H9 (cell line): ENCODE measurements around the gene NAGPA. TPM values are rescaled to one million over a fixed set of nuclear protein-coding genes. Genes with fewer than 3 reads are reported as not detected.

Experiments
- DNase-seq: peaks from one replicate; pipeline ENCODE4 v3.0.0-alpha.2; 2017
- H2AFZ ChIP-seq: one replicate; pipeline ENCODE4 v1.6.1; 2013; ENCODE audit warnings: mild to moderate bottlenecking, low read length, control low read depth, moderate library complexity
- H2AK5ac ChIP-seq: 2 replicates; pipeline ENCODE4 v1.6.1; 2013; ENCODE audit warnings: low read length, control low read depth, mixed read lengths; ENCODE audit not compliant: insufficient read length
- H2BK120ac ChIP-seq: one replicate; pipeline ENCODE4 v1.6.1; 2013; ENCODE audit warnings: low read depth, mild to moderate bottlenecking, low read length, control low read depth, inconsistent platforms; ENCODE audit not compliant: poor library complexity, severe bottlenecking
- H2BK12ac ChIP-seq: 2 replicates; pipeline ENCODE4 v1.6.1; 2013; ENCODE audit warnings: low read length, control low read depth, mixed read lengths, low read depth; ENCODE audit not compliant: insufficient read length
- H2BK15ac ChIP-seq: 2 replicates; pipeline ENCODE4 v1.6.1; 2013; ENCODE audit warnings: low read depth, low read length, control low read depth
- H2BK20ac ChIP-seq: one replicate; pipeline ENCODE4 v1.6.1; 2013; ENCODE audit warnings: low read depth, mild to moderate bottlenecking, low read length, control low read depth, inconsistent platforms; ENCODE audit not compliant: poor library complexity, severe bottlenecking
- H2BK5ac ChIP-seq: 2 replicates; pipeline ENCODE4 v1.6.1; 2013; ENCODE audit warnings: low read length, control low read depth, mixed read lengths; ENCODE audit not compliant: insufficient read length
- H3K14ac ChIP-seq: 2 replicates; pipeline ENCODE4 v1.6.1; 2013; ENCODE audit warnings: low read length, control low read depth; ENCODE audit not compliant: insufficient read depth
- H3K18ac ChIP-seq: 2 replicates; pipeline ENCODE4 v1.6.1; 2013; ENCODE audit warnings: low read depth, mild to moderate bottlenecking, mixed read lengths, low read length, control low read depth; ENCODE audit not compliant: insufficient read length
- H3K23ac ChIP-seq: 2 replicates; pipeline ENCODE4 v1.6.1; 2013; ENCODE audit warnings: low read length, control low read depth, mixed read lengths, low read depth; ENCODE audit not compliant: insufficient read length
- H3K23me2 ChIP-seq: 2 replicates; pipeline ENCODE4 v1.6.1; 2013; ENCODE audit warnings: low read depth, mild to moderate bottlenecking, mixed read lengths, low read length, control low read depth; ENCODE audit not compliant: insufficient read length, poor library complexity, severe bottlenecking
- H3K27ac ChIP-seq: 2 replicates; pipeline ENCODE4 v1.5.1; 2013; ENCODE audit warnings: low read length, control low read depth, mixed read lengths, low read depth; ENCODE audit not compliant: insufficient read length
- H3K27me3 ChIP-seq: 2 replicates; pipeline ENCODE4 v1.6.1; 2013; ENCODE audit warnings: low read length, control low read depth, inconsistent platforms; ENCODE audit not compliant: insufficient read depth
- H3K4ac ChIP-seq: 2 replicates; pipeline ENCODE4 v1.6.1; 2013; ENCODE audit warnings: low read depth, mild to moderate bottlenecking, control low read depth, inconsistent platforms, low read length, moderate library complexity
- H3K4me1 ChIP-seq: 2 replicates; pipeline ENCODE4 v1.6.1; 2013; ENCODE audit warnings: low read length, control low read depth, inconsistent platforms; ENCODE audit not compliant: insufficient read depth
- H3K4me2 ChIP-seq: 2 replicates; pipeline ENCODE4 v1.6.1; 2013; ENCODE audit warnings: low read length, control low read depth, mixed read lengths; ENCODE audit not compliant: insufficient read length, insufficient read depth
- H3K56ac ChIP-seq: 2 replicates; pipeline ENCODE4 v1.6.1; 2013; ENCODE audit warnings: low read depth, mild to moderate bottlenecking, mixed read lengths, low read length, control low read depth; ENCODE audit not compliant: insufficient read length
- H3K79me1 ChIP-seq: 2 replicates; pipeline ENCODE4 v1.6.1; 2013; ENCODE audit warnings: low read depth, mild to moderate bottlenecking, moderate library complexity, low read length, control low read depth, inconsistent platforms; ENCODE audit not compliant: insufficient read depth, poor library complexity, severe bottlenecking
- H3K79me2 ChIP-seq: 2 replicates; pipeline ENCODE4 v1.6.1; 2013; ENCODE audit warnings: low read length, control low read depth, inconsistent platforms; ENCODE audit not compliant: insufficient read depth
- H3K9ac ChIP-seq: 2 replicates; pipeline ENCODE4 v1.6.1; 2013; ENCODE audit warnings: low read length, control low read depth, mixed read lengths; ENCODE audit not compliant: insufficient read length; ENCODE audit errors: extremely low read depth
- H3K9me3 ChIP-seq: one replicate; pipeline ENCODE4 v1.6.1; 2013; ENCODE audit warnings: low read depth, low read length, inconsistent platforms; ENCODE audit not compliant: control insufficient read depth
- H3T11ph ChIP-seq: one replicate; pipeline ENCODE4 v1.6.1; 2013; ENCODE audit warnings: mild to moderate bottlenecking, low read length, control low read depth, inconsistent platforms
- H4K20me1 ChIP-seq: one replicate; pipeline ENCODE4 v1.6.1; 2013; ENCODE audit not compliant: control insufficient read depth, insufficient read length, insufficient read depth
- H4K5ac ChIP-seq: 2 replicates; pipeline ENCODE4 v1.6.1; 2013; ENCODE audit warnings: low read depth, mild to moderate bottlenecking, mixed read lengths, low read length, control low read depth; ENCODE audit not compliant: insufficient read length
- H4K8ac ChIP-seq: replicated peaks from 2 replicates; pipeline ENCODE4 v1.6.1; 2013; ENCODE audit warnings: low read length, control low read depth, mixed read lengths, low read depth; ENCODE audit not compliant: insufficient read length
- H4K91ac ChIP-seq: 2 replicates; pipeline ENCODE4 v1.6.1; 2013; ENCODE audit warnings: low read depth, mild to moderate bottlenecking, moderate library complexity, mixed read lengths, low read length, control low read depth; ENCODE audit not compliant: insufficient read length
- H3K27ac Mint-ChIP-seq, 3 experiments: 2 replicates in 2 of 3; 3 replicates in 1 of 3; pipeline ENCODE4 v1.8.0; 2020 to 2021; ENCODE audit warnings: mixed read lengths in 3 of 3, mild to moderate bottlenecking in 1 of 3, moderate library complexity in 1 of 3
- H3K27me3 Mint-ChIP-seq: 2 replicates; pipeline ENCODE4 v1.8.0; 2021; ENCODE audit warnings: low read depth, mild to moderate bottlenecking, moderate library complexity, mixed read lengths
- H3K36me3 Mint-ChIP-seq, 3 experiments: 2 replicates in 2 of 3; 3 replicates in 1 of 3; pipeline ENCODE4 v1.8.0; 2020 to 2021; ENCODE audit warnings: low read depth in 3 of 3, mixed read lengths in 3 of 3; ENCODE audit not compliant: insufficient read depth in 1 of 3
- H3K4me1 Mint-ChIP-seq, 2 experiments: 2 replicates each; pipeline ENCODE4 v1.8.0; 2020; ENCODE audit warnings: mixed read lengths in 2 of 2
- H3K4me3 Mint-ChIP-seq, 2 experiments: 2 replicates in 1 of 2; 3 replicates in 1 of 2; pipeline ENCODE4 v1.8.0; 2020 to 2021; ENCODE audit warnings: mild to moderate bottlenecking in 2 of 2, mixed read lengths in 2 of 2, moderate library complexity in 1 of 2
- H3K9me3 Mint-ChIP-seq, 2 experiments: 2 replicates in 1 of 2; 3 replicates in 1 of 2; pipeline ENCODE4 v1.8.0; 2020; ENCODE audit warnings: mild to moderate bottlenecking in 2 of 2, mixed read lengths in 2 of 2, moderate library complexity in 1 of 2
- CTCF ChIP-seq: fragments of 200-600 bp; sonication (generic); conservative IDR thresholded peaks from 3 replicates; pipeline ENCODE4 v1.8.0; 2021; ENCODE audit warnings: antibody characterized with exemption, mild to moderate bottlenecking
- WGBS: extraction: QIAGEN DNeasy Blood & Tissue Kit; methylation state at CpG from one replicate; pipeline ENCODE4 v1.1.7; 2013; ENCODE audit warnings: missing lambda C conversion rate, low lambda C conversion rate, mixed read lengths; ENCODE audit not compliant: insufficient read length; ENCODE audit errors: extremely low coverage; 5-methylcytosine and 5-hydroxymethylcytosine counted together
- total RNA-seq: library from RNA; stranded (reverse); gene quantifications from 2 replicates; pipeline ENCODE4 v1.2.1, GENCODE V29; 2021

NAGPA gene
- total RNA-seq, 1 experiment from 2014 or later = 12.1 TPM

GRCh38 chr16:5042574-5043171, 8.9 kb upstream of the NAGPA start:
- no peak overlapping the region for H3K27ac ChIP-seq
- H2BK20ac ChIP-seq = no peak overlapping the region
- H3K27ac Mint-ChIP-seq = no peak overlapping the region; a peak in 1 of 7 replicates
- peak; percentile 60 for TF ChIP-seq CTCF
- H3K27me3 ChIP-seq = no peaks in the 10 kb centered on the region
- no peaks in the 10 kb centered on the region for H4K20me1 ChIP-seq
- H3K4me2 ChIP-seq = no peak overlapping the region
- no peak overlapping the region for H3K4ac ChIP-seq
- H2BK15ac ChIP-seq = no peak overlapping the region
- no peak overlapping the region for H2AK5ac ChIP-seq
- no peak overlapping the region for H3K23ac ChIP-seq
- H3K27me3 Mint-ChIP-seq = peaks cover 6% of the 10 kb centered on the region
- no peaks in the 10 kb centered on the region for H3K79me1 ChIP-seq
- no peak overlapping the region for H2BK5ac ChIP-seq
- H3K9me3 Mint-ChIP-seq = no peaks in the 10 kb centered on the region
- no peak overlapping the region for H3K9ac ChIP-seq
- no peak overlapping the region for H4K8ac ChIP-seq
- H3K4me1 ChIP-seq = no peaks in the 10 kb centered on the region; the same call in 1 of the 2 replicates
- peaks cover 6 to 13% of the 10 kb centered on the region in 2 experiments; a peak in 3 of 4 replicates for H3K4me1 Mint-ChIP-seq
- no peak overlapping the region for H3K56ac ChIP-seq
- no CpG with 5 or more reads among the region's 14 CpGs for WGBS
- H3K23me2 ChIP-seq = no peaks in the 10 kb centered on the region
- no peak overlapping the region for H4K91ac ChIP-seq
- H4K5ac ChIP-seq = no peak overlapping the region
- no peak overlapping the region for H2AFZ ChIP-seq
- H3K36me3 Mint-ChIP-seq = no peaks in the 10 kb centered on the region
- DNase-seq = no peak
- H2BK120ac ChIP-seq = no peak overlapping the region
- H3K9me3 ChIP-seq = no peaks in the 10 kb centered on the region
- H3K18ac ChIP-seq = no peak overlapping the region
- no peak overlapping the region for H2BK12ac ChIP-seq
- no peak overlapping the region; the same call in 1 of the 2 replicates for H3K14ac ChIP-seq
- H3T11ph ChIP-seq = no peak overlapping the region
- H3K79me2 ChIP-seq = no peaks in the 10 kb centered on the region
- H3K4me3 Mint-ChIP-seq = no peak overlapping the region
